Chondrocyte (in vitro differentiated cells): ENCODE measurements around the gene FST. TPM values are rescaled to one million over a fixed set of nuclear protein-coding genes. Genes with fewer than 3 reads are reported as not detected.

Source experiments
- DNase-seq: peaks from one replicate; pipeline ENCODE4 v3.0.0; 2021; ENCODE audit warnings: mixed read lengths, low spot score
- H3K27ac Mint-ChIP-seq: one replicate; pipeline ENCODE4 v1.8.0; 2021; ENCODE audit warnings: mild to moderate bottlenecking, moderate library complexity, mixed read lengths; ENCODE audit not compliant: unreplicated experiment
- H3K27me3 Mint-ChIP-seq: 2 replicates; pipeline ENCODE4 v1.8.0; 2021; ENCODE audit warnings: low read depth, mixed read lengths
- H3K36me3 Mint-ChIP-seq: 2 replicates; pipeline ENCODE4 v1.8.0; 2021; ENCODE audit warnings: low read depth, mixed read lengths
- H3K4me1 Mint-ChIP-seq: 2 replicates; pipeline ENCODE4 v1.8.0; 2021; ENCODE audit warnings: low read depth, mild to moderate bottlenecking, mixed read lengths
- H3K4me3 Mint-ChIP-seq: one replicate; pipeline ENCODE4 v1.8.0; 2021; ENCODE audit warnings: mild to moderate bottlenecking, moderate library complexity, mixed read lengths; ENCODE audit not compliant: unreplicated experiment
- H3K9me3 Mint-ChIP-seq: 2 replicates; pipeline ENCODE4 v1.8.0; 2021; ENCODE audit warnings: low read depth, mixed read lengths
- CTCF ChIP-seq: fragments of 200-600 bp; sonication (generic); IDR thresholded peaks from 2 replicates; pipeline ENCODE4 v1.5.0; 2021; ENCODE audit warnings: antibody characterized with exemption, mild to moderate bottlenecking, moderate library complexity
- total RNA-seq: library from RNA; stranded (reverse); gene quantifications from 3 replicates; pipeline ENCODE4 v1.2.1, GENCODE V29; 2021

FST gene
- total RNA-seq, 1 donor from 2014 or later, result 4.8 TPM

GRCh38 chr5:53448851-53449250 lies 31.6 kb upstream of the FST start:
- H3K4me3 Mint-ChIP-seq, result no peak overlapping the region
- TF ChIP-seq CTCF, result no peak
- no peaks in the 10 kb centered on the region for H3K27me3 Mint-ChIP-seq
- no peak overlapping the region for H3K27ac Mint-ChIP-seq
- no peaks in the 10 kb centered on the region for H3K4me1 Mint-ChIP-seq
- no peaks in the 10 kb centered on the region for H3K36me3 Mint-ChIP-seq
- H3K9me3 Mint-ChIP-seq, result peaks cover 3% of the 10 kb centered on the region
- DNase-seq, result no peak

- no peaks in the 10 kb centered on the region for H3K9me3 Mint-ChIP-seq
- H3K27me3 Mint-ChIP-seq, result peaks cover 3% of the 10 kb centered on the region
- no peaks in the 10 kb centered on the region for H3K4me1 Mint-ChIP-seq
- H3K36me3 Mint-ChIP-seq, result no peaks in the 10 kb centered on the region
- no peak overlapping the region for H3K4me3 Mint-ChIP-seq
- no peak overlapping the region for H3K27ac Mint-ChIP-seq
- TF ChIP-seq CTCF, result no peak
- no peak for DNase-seq
These were observed 26.3 kb upstream of the FST start for GRCh38 chr5:53453898-53454718.

- H3K36me3 Mint-ChIP-seq, result no peaks in the 10 kb centered on the region
- DNase-seq, result no peak
- no peaks in the 10 kb centered on the region for H3K4me1 Mint-ChIP-seq
- no peaks in the 10 kb centered on the region for H3K9me3 Mint-ChIP-seq
- no peak overlapping the region for H3K27ac Mint-ChIP-seq
- H3K27me3 Mint-ChIP-seq, result peaks cover 3% of the 10 kb centered on the region
- no peak overlapping the region for H3K4me3 Mint-ChIP-seq
- no peak for TF ChIP-seq CTCF
These were observed 25.8 kb upstream of the FST start for GRCh38 chr5:53454719-53455000.

GRCh38 chr5:53456366-53456765 lies 24.1 kb upstream of the FST start:
- H3K36me3 Mint-ChIP-seq, result no peaks in the 10 kb centered on the region
- peaks cover 3% of the 10 kb centered on the region for H3K27me3 Mint-ChIP-seq
- no peak for TF ChIP-seq CTCF
- no peak overlapping the region for H3K27ac Mint-ChIP-seq
- H3K4me3 Mint-ChIP-seq, result no peak overlapping the region
- no peaks in the 10 kb centered on the region for H3K4me1 Mint-ChIP-seq
- no peaks in the 10 kb centered on the region for H3K9me3 Mint-ChIP-seq
- DNase-seq, result no peak

- TF ChIP-seq CTCF, result no peak
- no peaks in the 10 kb centered on the region for H3K27me3 Mint-ChIP-seq
- H3K4me1 Mint-ChIP-seq, result no peaks in the 10 kb centered on the region
- no peaks in the 10 kb centered on the region for H3K36me3 Mint-ChIP-seq
- no peak overlapping the region for H3K4me3 Mint-ChIP-seq
- no peaks in the 10 kb centered on the region for H3K9me3 Mint-ChIP-seq
- H3K27ac Mint-ChIP-seq, result no peak overlapping the region
- DNase-seq, result no peak
These were observed 16.4 kb upstream of the FST start for GRCh38 chr5:53463909-53464621.
